OCI-LY7 (cell line): Measurements from ENCODE around the gene RNF146. TPM values are rescaled to one million over a fixed set of nuclear protein-coding genes. Genes with fewer than 3 reads are reported as not detected.

Experiments used
- BruUV-seq: library from RNA; stranded (reverse); fragments of 400-500 nt; replicated peaks from 2 replicates; lab custom pipeline; 2021; lab: Mats Ljungman, UMichigan
- CTCF ChIA-PET: fragments of 300-600 bp; sonication (Branson Sonifier 250); formaldehyde crosslinking; loops from one replicate; lab custom pipeline; 2022; ENCODE audit warnings: antibody characterized with exemption; ENCODE audit not compliant: unreplicated experiment; lab: Charles Lee
- POLR2A ChIA-PET: fragments of 300-600 bp; sonication (Branson Sonifier 250); formaldehyde crosslinking; loops from one replicate; lab custom pipeline; 2022; ENCODE audit warnings: antibody characterized with exemption; lab: Charles Lee
- DNase-seq: peaks from one replicate; pipeline ENCODE4 v3.0.0-alpha.2; 2015; ENCODE audit warnings: low spot score
- H2AFZ ChIP-seq: fragments of 200-600 bp; sonication (generic), shearing (Covaris generic); 2 replicates; pipeline ENCODE4 v1.6.1; 2014; ENCODE audit warnings: mild to moderate bottlenecking, antibody characterized with exemption, low read length, moderate library complexity
- H3K27ac ChIP-seq: fragments of 200-600 bp; sonication (generic); 2 replicates; pipeline ENCODE4 v1.5.1; 2014; ENCODE audit warnings: mixed run types, low read depth, mild to moderate bottlenecking, moderate library complexity, low read length, inconsistent platforms; ENCODE audit not compliant: poor library complexity, severe bottlenecking
- H3K36me3 ChIP-seq: fragments of 200-600 bp; sonication (generic); 2 replicates; pipeline ENCODE4 v1.6.1; 2014; ENCODE audit warnings: mild to moderate bottlenecking, antibody characterized with exemption, low read length, moderate library complexity, mixed read lengths; ENCODE audit not compliant: insufficient read depth
- H3K4me1 ChIP-seq: fragments of 200-600 bp; sonication (generic); 2 replicates; pipeline ENCODE4 v1.5.1; 2014; ENCODE audit warnings: mild to moderate bottlenecking, low read length; ENCODE audit not compliant: insufficient read depth, poor library complexity, severe bottlenecking
- H3K4me2 ChIP-seq: fragments of 200-600 bp; sonication (generic); 2 replicates; pipeline ENCODE4 v1.6.1; 2014; ENCODE audit warnings: mild to moderate bottlenecking, low read length
- H3K4me3 ChIP-seq: fragments of 200-600 bp; sonication (generic); 2 replicates; pipeline ENCODE4 v1.5.1; 2014; ENCODE audit warnings: mild to moderate bottlenecking, low read depth, low read length; ENCODE audit not compliant: poor library complexity, severe bottlenecking
- H3K79me2 ChIP-seq: fragments of 200-600 bp; sonication (generic); 2 replicates; pipeline ENCODE4 v1.6.1; 2016; ENCODE audit warnings: low read depth, mild to moderate bottlenecking, low read length, moderate library complexity, mixed read lengths; ENCODE audit not compliant: insufficient read depth
- H3K9me2 ChIP-seq: fragments of 200-600 bp; sonication (generic); 2 replicates; pipeline ENCODE4 v1.6.1; 2016; ENCODE audit warnings: mild to moderate bottlenecking, low read length, mixed read lengths; ENCODE audit not compliant: insufficient read depth
- H3K9me3 ChIP-seq: fragments of 200-600 bp; sonication (generic); 2 replicates; pipeline ENCODE4 v1.6.1; 2014; ENCODE audit warnings: mild to moderate bottlenecking, mixed run types, low read length, mixed read lengths
- H4K20me1 ChIP-seq: fragments of 200-600 bp; sonication (generic); 2 replicates; pipeline ENCODE4 v1.6.1; 2014; ENCODE audit warnings: mild to moderate bottlenecking, antibody characterized with exemption, low read length, moderate library complexity, mixed read lengths; ENCODE audit not compliant: insufficient read depth
- CTCF ChIP-seq: fragments of 200-600 bp; sonication (generic); conservative IDR thresholded peaks from 2 replicates; pipeline ENCODE4 v1.5.1; 2014; ENCODE audit warnings: mild to moderate bottlenecking, antibody characterized with exemption, low read length, moderate library complexity, mixed read lengths
- EZH2phosphoT487 ChIP-seq: fragments of 200-600 bp; sonication (generic); IDR thresholded peaks from 2 replicates; pipeline ENCODE4 v1.6.1; 2018; ENCODE audit warnings: low read depth, borderline replicate concordance, mild to moderate bottlenecking, mixed run types, antibody characterized with exemption, low read length, moderate library complexity, mixed read lengths
- intact Hi-C: fragments of 100-400 bp; cut with micrococcal nuclease; formaldehyde crosslinking; loops from one replicate; pipeline ENCODE4 v1.10.0; 2022; ENCODE audit not compliant: unreplicated experiment
- total RNA-seq, 2 experiments: library from RNA; depleted of rRNA in 1 of 2; stranded (reverse); fragments of >200 nt in 1 of 2; shearing (Covaris generic) in 1 of 2; gene quantifications; 2 replicates each; pipeline ENCODE4 v1.2.3, GENCODE V29; 2014 to 2022

Gene RNF146
- total RNA-seq, 2 experiments from 2014 or later, result 11.1 to 26.3 TPM

DNA sequence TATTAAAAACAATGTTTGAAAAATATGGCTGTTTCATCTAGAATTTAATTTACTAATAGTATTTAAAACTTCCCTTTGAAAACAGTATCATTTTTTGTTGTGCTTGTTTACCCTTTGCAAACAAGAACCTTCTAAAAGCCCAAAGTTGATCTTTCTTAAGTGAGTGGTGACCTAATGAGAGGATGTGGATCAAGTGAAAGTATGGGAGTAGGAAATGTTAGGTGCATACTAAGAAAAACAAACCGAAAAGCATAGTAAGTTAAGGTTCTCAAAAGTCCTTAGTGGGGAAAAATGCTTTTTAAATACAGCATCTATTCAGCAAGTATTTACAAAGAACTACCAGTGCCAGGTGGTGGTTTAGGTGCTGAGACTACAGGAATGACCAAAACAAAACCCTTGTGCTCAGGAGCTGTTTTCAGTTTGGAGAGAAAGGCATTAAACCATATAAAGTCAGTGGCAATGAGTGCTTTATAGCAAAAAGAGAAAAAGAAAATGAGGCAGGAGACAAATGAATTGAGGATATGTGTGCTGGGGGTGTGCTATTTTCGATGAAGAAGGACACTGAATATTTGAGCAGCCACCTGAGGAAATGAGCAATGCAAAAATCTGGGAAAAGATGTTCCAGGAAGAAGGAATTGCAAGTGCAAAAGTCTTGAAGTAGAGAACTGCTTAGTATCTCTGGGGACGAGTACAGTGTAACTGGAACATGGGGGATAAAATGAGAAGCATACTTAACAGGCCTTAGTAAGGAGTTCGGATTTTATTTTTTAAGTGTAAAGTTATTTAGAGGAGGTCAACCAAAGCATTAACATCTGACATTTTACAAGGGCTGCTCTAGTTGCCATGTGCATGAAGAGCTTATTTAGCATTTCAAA, 24.0 kb downstream of the RNF146 start:
- ChIA-PET CTCF (interaction anchor here (0.5 kb wide), 1 partner anchor 1546 kb away, joined by 3 read pairs; no protein-coding TSS in a partner anchor), POLR2A (interaction anchor here (0.6 to 2.4 kb wide), 11 partner anchors 8 to 1994 kb away, joined by 3 to 13 read pairs (median 4); no protein-coding TSS in a partner anchor)
- Histone ChIP-seq H3K27ac (no peak overlapping the region), H3K79me2 (no peaks in the 10 kb centered on the region), H4K20me1 (no peaks in the 10 kb centered on the region), H3K4me3 (no peak overlapping the region), H2AFZ (no peak overlapping the region), H3K4me2 (no peak overlapping the region), H3K9me2 (no peaks in the 10 kb centered on the region), H3K36me3 (peaks cover 46% of the 10 kb centered on the region), H3K4me1 (no peaks in the 10 kb centered on the region), H3K9me3 (no peaks in the 10 kb centered on the region)
- no peak for TF ChIP-seq CTCF
- no peak for TF ChIP-seq EZH2phosphoT487
- DNase-seq, result no peak
- intact Hi-C loops, result no loop called here
- no TSS peak for BruUV-seq

DNA sequence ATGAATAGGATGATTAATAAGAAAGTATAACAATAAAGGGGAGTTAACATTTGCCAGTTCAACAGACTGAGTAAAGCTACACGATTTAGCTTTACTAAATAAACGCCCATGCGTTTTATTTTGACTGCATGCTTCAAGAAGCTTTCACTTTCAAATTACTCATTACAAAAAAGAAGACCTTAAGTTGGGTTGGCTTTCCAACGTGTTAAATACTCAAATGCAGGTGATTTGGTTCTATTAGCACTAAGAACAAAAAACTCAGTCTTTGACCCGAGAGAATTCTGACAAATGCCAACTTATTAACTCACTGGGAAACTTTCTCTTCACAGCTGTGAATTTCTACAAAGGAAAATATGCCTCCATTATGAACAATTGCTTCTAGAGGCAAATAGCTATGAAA, 24.8 kb downstream of the RNF146 start:
- Histone ChIP-seq H3K9me3 (no peaks in the 10 kb centered on the region), H4K20me1 (no peaks in the 10 kb centered on the region), H3K9me2 (no peaks in the 10 kb centered on the region), H3K79me2 (no peaks in the 10 kb centered on the region), H3K4me1 (no peaks in the 10 kb centered on the region), H3K4me2 (no peak overlapping the region), H2AFZ (no peak overlapping the region), H3K27ac (no peak overlapping the region), H3K36me3 (peaks cover 37% of the 10 kb centered on the region), H3K4me3 (no peak overlapping the region)
- DNase-seq, result no peak
- CTCF ChIA-PET, result no interaction called here
- POLR2A ChIA-PET, result interaction anchor here (0.6 to 2.4 kb wide), 8 partner anchors 9 to 1995 kb away, joined by 3 to 13 read pairs (median 4); no protein-coding TSS in a partner anchor
- no peak for TF ChIP-seq CTCF
- no peak for TF ChIP-seq EZH2phosphoT487
- intact Hi-C loops, result no loop called here
- no TSS peak for BruUV-seq

GRCh38 chr6:127297502-127298070, 30.9 kb downstream of the RNF146 start:
- Histone ChIP-seq H3K27ac (no peak overlapping the region), H3K9me3 (no peaks in the 10 kb centered on the region), H3K9me2 (no peaks in the 10 kb centered on the region), H3K4me1 (no peaks in the 10 kb centered on the region), H3K4me3 (no peak overlapping the region), H2AFZ (no peak overlapping the region), H4K20me1 (no peaks in the 10 kb centered on the region), H3K4me2 (no peak overlapping the region), H3K36me3 (peaks cover 13% of the 10 kb centered on the region; the same call in 1 of the 2 replicates), H3K79me2 (no peaks in the 10 kb centered on the region)
- BruUV-seq, result no TSS peak
- POLR2A ChIA-PET, result interaction anchor here (1.1 kb wide), 1 partner anchor 19 kb away, joined by 3 read pairs; no protein-coding TSS in a partner anchor
- CTCF ChIA-PET, result no interaction called here
- no peak for TF ChIP-seq EZH2phosphoT487
- TF ChIP-seq CTCF, result no peak
- intact Hi-C loops, result no loop called here
- no peak for DNase-seq
